NCI-H2029 treated with DMSO at 0.1 percent for 48 hours (cell line): ENCODE data around the gene MTA2.

Experiments
- DNase-seq: peaks from one replicate; lab custom pipeline; 2025; lab: John Stamatoyannopoulos, UW

Gene MTA2

DNA sequence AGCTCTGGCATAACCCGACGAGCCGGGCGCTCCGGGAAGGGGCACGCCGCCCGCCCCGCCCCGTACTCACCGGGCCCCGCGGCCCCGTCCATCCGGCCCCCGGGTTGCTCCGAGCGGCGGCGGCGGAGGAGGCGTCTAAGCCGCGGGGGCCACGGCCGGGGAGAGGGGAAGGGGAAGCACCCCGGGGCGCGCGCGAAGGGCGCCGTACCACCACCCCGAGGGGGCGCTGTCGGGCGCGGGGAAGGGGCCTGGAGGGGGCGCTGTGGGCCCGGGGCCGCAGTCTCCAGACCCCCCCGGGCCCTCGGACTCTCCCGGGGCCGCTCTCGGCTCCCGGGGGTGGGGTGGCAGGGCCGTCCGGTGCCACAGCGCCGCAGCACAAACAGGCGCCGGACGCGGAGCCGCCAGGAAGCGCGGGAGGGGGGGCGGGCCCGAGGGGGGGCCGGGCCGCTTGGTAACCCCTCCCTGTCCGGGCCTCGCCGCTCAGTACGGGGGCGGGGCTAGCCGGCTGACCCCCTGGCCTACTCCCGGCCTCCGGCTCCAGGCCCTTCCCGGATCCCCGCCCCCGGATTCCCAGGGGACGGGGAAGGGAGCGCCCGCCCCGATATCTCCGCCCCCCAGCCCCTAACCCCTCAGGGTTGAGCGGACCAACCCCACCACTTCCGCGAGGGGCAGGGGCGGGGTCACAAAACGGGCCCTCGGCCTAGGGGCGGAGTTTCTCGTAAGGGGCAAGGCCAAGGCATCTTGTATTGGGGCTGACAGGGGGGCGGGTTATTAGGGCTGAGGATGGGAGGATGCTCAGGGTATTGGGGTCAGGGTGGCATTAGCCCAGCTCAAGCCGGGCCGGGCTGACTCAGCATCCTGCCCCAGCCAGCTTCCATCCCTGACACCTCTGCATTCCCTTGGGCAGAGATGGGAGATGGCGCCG lies 11.0 kb upstream of the MTA2 start, which contains the start of the genes EML3 and ROM1:
EML3 (minus strand) TSS at position 410 of the 925 bp plus-strand sequence; CDS start at position 92, 318 bp downstream.
ROM1 (plus strand) TSS at position 892 of the 925 bp plus-strand sequence; CDS start at position 917, 25 bp downstream.
- DNase-seq = peak; percentile 49

DNA sequence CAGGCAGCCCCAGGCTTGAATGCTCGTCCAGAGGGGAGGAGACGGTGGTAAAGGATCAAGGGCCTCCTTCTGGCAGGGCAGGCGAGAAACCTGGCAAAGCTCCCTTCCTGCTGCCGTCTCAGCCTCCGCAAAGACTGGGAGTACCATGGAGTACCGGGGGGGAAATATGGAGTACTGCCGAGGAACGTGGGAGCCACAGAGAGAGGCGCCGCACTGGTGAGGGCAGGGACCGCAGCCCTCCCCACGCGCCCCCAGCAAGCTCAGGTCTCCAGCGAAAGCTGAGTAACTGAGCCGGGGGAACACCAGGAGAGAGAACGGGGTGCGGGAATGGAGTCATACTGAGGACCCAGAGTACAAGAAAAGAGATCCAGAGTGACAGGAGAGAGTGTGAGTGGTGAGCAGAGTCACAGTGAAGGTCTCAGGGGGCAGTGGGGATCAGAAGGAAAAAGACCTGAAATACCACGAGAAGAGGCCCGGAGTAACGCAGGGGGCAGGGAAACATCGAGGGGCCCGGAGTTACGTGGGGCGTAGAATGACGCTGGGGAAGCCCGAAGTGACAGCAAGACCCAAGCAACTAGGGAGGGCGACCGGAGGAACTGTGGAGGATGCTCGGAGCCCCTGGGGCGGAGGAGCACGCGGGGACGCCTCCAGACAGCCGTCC lies 10.2 kb upstream of the MTA2 start:
- DNase-seq = peak; percentile 39

DNA sequence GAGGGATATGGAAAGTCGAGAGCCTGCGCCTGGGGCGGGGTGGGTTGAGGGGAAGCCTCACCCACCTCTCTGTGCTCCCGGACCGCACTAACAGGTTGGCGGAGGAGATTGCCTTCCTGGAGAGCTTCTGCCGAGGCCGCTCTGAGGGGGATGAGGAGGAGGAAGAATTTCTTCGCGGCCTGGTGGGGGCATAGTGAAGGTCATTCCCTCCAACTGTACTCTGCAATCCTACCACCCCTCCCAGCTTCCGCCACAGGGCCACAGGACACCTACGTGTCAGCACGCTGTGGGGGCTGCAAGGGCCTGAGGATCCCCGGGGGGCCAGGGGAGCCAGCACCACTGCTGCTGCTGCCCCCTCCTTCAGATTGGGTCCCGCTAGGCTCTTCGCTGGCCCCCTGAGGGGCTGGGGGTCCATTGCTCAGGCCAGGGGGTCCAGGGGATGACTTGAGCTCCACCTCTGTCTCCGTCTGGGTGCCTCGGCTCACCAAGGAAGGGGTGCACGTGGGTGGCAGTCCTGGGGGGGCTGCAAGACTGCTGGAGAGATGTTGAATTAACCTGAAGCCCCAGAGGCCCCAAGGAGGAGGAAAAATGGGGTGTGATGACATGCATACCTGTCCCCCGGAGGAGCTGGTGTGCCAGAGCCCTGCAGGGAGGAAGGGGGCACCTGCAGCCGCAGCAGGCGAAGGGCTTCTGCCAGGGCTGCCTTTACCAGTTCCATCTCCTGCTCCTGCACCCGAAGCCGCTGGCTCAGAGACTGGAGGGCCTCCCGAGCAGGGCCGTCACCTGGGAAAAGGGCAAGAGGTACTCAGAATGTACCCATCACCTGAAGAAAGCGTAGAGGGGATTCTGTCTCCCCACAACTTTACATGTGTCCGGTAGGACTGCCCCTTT lies 9.4 kb upstream of the MTA2 start:
- no peak for DNase-seq

GRCh38 chr11:62610403-62610802 lies 8.7 kb upstream of the MTA2 start:
- no peak for DNase-seq

GRCh38 chr11:62608776-62609175 lies 7.1 kb upstream of the MTA2 start:
- DNase-seq = no peak

DNA sequence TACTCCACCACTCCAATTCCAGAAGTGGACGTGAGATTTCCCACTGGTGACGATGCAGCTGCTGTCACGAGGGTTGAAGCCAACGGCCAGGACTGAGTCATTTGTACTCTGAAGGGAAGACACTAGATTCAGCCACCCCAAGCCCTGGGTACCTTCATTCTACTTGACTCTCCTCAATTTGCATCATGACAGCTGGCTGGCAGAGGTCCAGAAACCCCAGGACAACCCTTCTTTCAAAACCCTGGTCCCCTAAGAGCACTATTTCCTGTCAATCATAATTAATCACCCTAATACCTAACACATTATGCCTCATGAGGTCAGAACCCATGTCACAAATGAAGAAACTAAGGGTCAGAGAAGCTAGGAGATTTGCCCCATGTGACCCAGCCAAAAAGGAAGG lies 6.0 kb upstream of the MTA2 start:
- no peak for DNase-seq

DNA sequence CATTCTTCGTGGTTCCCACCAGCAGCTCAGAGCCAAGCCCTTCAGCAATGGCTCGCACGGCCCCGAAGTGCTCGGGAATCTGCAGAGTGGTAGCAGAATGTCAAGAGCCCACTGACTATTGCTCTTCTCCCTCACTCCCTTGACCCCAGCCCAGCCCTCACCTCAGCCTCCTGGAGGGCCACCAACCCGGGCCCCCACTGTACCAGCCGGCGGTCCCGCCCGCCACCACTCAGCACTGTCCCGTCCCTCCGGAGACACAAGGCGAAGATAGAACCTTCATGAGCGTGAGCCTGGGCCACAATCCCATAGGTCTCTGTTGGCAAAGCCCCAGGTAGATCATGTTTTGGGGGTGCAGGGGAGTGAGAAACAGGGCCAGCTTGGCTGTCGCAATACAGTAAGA lies 4.2 kb upstream of the MTA2 start:
- no peak for DNase-seq

DNA sequence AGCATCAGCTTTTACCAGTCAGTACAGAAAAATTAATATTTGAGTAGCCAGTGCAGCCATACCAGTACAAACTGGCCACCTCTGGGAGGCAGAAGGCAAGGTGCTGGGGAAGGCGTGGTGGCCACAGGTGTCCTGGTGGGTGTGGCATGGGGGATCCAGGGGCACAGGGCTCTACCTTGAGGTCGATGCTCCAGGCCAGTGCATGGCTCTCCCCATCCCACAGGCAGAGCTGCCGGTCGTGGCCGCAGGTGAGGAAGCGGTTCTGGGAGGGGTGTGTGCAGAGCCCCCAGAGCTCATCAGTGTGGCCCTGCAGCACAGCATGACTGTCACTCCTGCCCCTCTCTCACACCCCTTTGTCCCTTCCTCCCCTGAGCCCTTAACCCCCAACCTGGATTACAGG lies 3.8 kb upstream of the MTA2 start:
- no peak for DNase-seq

- DNase-seq = no peak
Observed at GRCh38 chr11:62604460-62605120, 2.9 kb upstream of the MTA2 start.

DNA sequence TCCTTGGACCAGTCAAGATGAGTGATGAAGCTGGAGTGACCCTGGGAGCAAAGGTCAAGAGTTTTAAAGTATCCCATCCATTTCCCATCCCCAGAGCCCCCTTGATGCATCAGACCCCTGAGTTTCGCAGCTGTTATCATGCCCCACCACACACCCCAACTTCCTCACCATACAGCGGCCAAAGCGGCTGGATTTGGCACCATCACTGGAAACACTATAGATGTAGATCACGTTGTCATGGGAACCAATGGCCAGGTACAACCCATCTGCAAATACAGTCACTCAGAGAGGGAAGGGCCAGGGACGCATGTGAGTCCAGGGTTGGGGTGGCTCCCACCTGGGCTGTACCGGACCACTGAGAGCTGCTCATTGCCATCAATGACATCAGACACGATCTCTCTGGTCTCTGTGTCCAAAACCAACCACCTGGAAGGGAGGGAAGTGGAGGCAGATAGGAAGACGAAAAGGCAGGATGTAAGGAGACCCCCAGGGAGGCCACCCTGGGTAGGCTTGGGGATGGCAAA lies 2.2 kb upstream of the MTA2 start:
- DNase-seq = no peak

DNA sequence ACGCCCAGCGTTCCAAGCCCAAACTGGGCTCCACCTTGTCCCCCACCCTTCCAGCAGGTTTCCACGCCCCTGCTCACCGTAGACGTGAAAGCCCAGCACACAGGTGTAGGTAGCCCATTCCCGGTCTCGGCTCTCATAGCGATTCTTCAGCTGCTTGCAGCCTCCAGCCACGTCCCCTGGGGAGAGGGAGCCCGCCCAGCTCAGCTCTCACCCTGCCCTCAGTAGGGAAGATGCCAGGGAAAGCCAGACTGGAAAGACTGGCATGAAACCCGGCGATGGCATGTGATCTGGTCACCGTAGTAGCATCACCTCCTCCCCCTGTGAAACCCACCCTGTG lies 1.4 kb upstream of the MTA2 start:
- no peak for DNase-seq

GRCh38 chr11:62602141-62603071 lies 741 bp upstream of the MTA2 start:
- DNase-seq = peak; percentile 39

GRCh38 chr11:62601122-62601371 lies 618 bp downstream of the MTA2 start:
- peak; percentile 16 for DNase-seq

DNA sequence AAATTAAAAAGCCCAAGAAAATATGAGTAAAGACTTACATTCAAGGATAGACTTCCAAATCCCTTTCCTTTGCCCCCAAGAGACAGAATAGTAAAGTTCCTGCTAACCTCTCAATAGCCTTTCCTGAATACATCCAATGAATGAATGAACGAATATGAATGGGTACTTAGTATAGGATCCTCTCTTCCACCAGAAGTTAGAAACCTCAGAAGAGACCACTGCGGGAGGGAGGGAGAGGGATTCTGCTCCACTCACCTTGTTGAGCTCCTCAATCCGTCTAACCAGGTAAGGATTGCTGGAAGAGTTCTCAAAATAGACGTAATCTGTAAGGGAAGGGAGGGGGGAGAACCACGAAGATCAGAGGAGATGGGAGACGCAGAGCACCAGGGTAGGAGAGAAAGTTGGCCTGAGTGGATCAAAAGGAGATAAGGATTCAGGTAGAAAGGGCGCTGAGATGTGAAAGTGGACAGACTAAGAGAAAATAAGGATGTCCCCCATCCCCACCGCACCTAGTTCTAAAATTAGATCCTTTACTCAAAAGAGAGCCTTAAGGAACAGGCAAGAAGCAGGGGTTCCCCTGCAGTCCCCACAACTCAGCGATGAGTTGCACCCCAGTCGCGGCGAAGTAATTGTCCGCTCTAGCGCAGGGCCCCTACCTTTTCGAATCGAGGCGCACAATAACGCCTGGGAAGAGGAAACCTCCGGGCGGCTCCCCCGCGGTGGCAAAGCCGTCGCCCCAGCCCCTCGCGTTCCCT lies 1.1 kb downstream of the MTA2 start:
- no peak for DNase-seq

DNA sequence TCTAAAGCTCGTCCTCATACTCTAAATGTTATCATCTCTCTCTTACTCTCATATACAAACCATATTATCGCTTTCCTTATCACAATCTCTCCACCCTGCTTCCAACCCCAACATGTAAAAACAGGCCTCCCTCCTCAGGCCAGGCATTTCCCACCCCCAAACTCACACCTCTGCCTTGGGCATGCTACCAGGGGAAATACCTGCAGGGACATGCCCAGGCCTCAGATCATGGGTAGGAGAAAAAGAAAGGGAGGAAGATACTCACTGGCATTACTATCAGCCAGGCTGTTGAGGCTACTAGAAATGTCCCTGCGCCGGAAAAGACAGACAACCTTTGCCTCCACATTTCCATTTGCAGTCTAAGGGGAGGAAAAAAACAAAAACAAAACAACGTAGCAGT lies 1.8 kb downstream of the MTA2 start:
- no peak for DNase-seq

- peak; percentile 64 for DNase-seq
Observed at GRCh38 chr11:62599069-62599696, 2.5 kb downstream of the MTA2 start.

DNA sequence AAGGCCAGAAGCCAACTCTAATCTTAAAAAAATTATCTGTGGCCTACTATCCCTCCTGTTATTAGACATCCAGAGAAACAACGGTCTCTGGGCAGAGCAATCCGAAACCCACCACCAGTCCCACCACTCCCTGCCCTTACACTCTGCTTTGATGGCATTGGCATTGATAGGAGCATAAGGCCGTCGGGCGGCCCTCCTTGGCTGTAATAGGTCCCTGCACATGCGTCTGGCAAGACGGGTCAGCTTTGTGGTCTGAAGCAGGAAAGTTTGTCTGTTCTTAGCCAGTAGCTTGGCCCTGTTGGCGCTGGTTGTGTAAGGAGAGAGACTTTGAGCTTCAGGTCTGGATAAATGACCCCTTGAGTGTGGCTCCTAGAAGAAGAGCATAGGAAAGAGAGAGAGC lies 6.5 kb downstream of the MTA2 start:
- DNase-seq = no peak

- DNase-seq = peak; percentile 6
Observed at GRCh38 chr11:62593434-62594044, 8.1 kb downstream of the MTA2 start.

- DNase-seq = no peak
Observed at GRCh38 chr11:62592989-62593421, 8.7 kb downstream of the MTA2 start.
